ENCODE results near the gene PDZRN4. TPM values are rescaled to one million over a fixed set of nuclear protein-coding genes. Genes with fewer than 3 reads are reported as not detected.

Gene PDZRN4
- total RNA-seq, 4 donors from 2014 or later: 0.42 to 4.4 (median 2.4) TPM

DNA sequence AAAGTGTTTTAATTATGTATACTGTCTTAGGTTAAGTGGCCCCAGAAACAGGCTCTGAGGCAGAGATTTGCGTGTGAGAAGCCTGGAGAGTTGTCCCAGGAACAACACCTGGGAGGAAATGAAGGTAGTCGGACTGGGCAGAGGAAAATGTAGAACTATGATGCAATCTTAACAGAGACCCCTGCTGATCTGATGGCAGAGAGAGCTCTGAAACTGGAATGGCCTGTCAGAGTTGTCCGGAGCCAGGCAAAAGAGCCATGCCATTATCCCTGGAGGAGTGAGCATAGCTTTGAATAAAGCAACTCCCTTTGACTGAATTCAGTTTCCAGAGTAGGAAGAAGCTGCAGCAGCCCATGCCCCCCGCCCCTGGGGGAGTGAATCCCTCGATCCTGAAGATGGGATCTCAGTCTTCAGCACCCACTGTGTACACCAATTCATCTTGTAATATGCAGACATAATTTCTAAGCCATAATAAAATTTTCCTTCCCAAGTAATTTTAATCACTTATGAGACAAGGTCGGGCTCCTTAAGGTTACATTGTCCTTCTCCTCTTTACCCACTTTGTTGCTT is 264.8 kb downstream of the PDZRN4 start:
- Histone ChIP-seq H3K36me3 (no peaks in the 10 kb centered on the region), H3K4me3 (no peak overlapping the region), H3K27ac (no peak overlapping the region), H3K27me3 (no peaks in the 10 kb centered on the region), H3K9me3 (no peaks in the 10 kb centered on the region), H3K4me1 (no peaks in the 10 kb centered on the region)
- DNase-seq (ENCODE audit: low spot score in 2 of 2): no peak
- WGBS: 70% methylated on average over 6 of the region's 6 CpGs
- TF ChIP-seq, protein P1, sequence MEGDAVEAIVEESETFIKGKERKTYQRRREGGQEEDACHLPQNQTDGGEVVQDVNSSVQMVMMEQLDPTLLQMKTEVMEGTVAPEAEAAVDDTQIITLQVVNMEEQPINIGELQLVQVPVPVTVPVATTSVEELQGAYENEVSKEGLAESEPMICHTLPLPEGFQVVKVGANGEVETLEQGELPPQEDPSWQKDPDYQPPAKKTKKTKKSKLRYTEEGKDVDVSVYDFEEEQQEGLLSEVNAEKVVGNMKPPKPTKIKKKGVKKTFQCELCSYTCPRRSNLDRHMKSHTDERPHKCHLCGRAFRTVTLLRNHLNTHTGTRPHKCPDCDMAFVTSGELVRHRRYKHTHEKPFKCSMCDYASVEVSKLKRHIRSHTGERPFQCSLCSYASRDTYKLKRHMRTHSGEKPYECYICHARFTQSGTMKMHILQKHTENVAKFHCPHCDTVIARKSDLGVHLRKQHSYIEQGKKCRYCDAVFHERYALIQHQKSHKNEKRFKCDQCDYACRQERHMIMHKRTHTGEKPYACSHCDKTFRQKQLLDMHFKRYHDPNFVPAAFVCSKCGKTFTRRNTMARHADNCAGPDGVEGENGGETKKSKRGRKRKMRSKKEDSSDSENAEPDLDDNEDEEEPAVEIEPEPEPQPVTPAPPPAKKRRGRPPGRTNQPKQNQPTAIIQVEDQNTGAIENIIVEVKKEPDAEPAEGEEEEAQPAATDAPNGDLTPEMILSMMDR (IDR thresholded peaks at IDR 0.05): no peak

DNA sequence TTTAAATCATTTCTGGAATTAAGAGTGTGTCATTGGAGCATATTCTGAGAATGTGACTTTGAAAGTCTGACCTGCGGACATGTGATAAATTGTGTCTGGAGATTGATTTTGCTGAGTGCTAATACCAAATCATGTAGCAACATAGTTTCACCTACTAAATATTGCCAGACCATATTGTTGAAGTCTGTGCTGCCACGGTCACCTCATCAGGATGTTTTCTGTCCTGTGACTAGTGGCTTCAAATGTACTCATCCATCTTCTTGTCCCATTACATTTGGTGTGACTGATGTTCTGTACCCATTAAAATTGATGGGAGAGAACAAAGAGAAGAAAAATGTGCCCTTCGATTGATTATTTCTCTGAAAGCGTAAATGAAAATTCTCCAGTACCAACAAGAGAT is 265.3 kb downstream of the PDZRN4 start:
- H3K36me3 ChIP-seq: no peaks in the 10 kb centered on the region
- TF ChIP-seq, protein P1 (IDR thresholded peaks at IDR 0.05): no peak
- no peak for TF ChIP-seq POLR2A (IDR thresholded peaks at IDR 0.05)
- TF ChIP-seq EP300 (IDR thresholded peaks at IDR 0.05): no peak
- TF ChIP-seq POLR2AphosphoS5 (IDR thresholded peaks at IDR 0.05): no peak
- no peaks in the 10 kb centered on the region for H3K27me3 ChIP-seq
- no peaks in the 10 kb centered on the region for H3K4me1 ChIP-seq
- no peak overlapping the region for H3K4me3 ChIP-seq
- no peaks in the 10 kb centered on the region for H3K9me3 ChIP-seq
- WGBS: 83% methylated on average over 4 of the region's 4 CpGs
- H3K27ac ChIP-seq: no peak overlapping the region
- no peak for DNase-seq (ENCODE audit: low spot score in 2 of 2)

DNA sequence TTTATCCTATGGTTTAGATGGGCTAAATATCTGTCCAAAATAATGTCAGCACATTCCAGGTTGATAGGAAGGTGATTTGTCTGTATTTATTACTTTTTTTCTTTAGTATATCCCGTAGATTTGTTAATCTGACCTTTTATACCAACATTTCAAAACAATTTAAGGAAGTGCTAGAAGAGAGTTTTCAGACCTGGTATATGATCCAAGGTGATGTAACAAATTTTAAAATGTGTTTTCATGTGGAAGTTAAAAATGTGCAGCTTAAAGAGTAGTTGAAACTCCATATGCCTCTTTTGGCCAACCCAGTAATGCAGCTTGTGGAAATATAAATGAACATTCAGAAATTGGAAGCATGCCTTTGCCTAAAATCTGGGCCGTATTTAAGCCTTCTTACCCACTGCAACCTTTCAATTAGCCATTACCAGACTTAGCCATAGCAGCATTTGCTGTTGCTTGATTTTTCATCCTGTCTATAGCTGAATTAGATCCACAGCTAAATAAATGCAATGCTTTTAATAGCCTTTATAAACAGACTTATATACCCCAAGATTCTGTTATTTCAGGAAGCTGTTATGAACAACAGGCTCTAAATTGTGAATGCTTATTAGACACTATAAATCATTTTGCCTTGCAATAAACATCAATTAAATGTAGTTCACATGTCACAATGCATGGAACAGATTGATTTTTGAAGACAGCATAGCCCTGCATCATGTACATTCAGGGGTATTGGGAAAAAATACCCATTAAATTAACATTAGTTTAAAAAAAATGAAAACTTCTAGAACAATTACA is 271.2 kb downstream of the PDZRN4 start:
- DNase-seq (ENCODE audit: low spot score in 2 of 2): no peak
- 66% methylated on average over 2 of the region's 2 CpGs for WGBS

GRCh38 chr12:41459906-41460214 is 271.7 kb downstream of the PDZRN4 start:
- 54% methylated on average over 1 of the region's 1 CpG for WGBS
- H3K27me3 ChIP-seq: no peaks in the 10 kb centered on the region

More for the DNA sequence above, 271.2 kb downstream of the PDZRN4 start:
- H3K27me3 ChIP-seq: no peaks in the 10 kb centered on the region
- H3K36me3 ChIP-seq: no peaks in the 10 kb centered on the region
- H3K4me1 ChIP-seq: no peaks in the 10 kb centered on the region
- TF ChIP-seq EP300 (IDR thresholded peaks at IDR 0.05): no peak
- TF ChIP-seq POLR2A (IDR thresholded peaks at IDR 0.05): no peak
- TF ChIP-seq, protein P1 (IDR thresholded peaks at IDR 0.05): no peak
- no peak for TF ChIP-seq POLR2AphosphoS5 (IDR thresholded peaks at IDR 0.05)
- no peak overlapping the region for H3K27ac ChIP-seq
- H3K4me3 ChIP-seq: no peak overlapping the region
- no peaks in the 10 kb centered on the region for H3K9me3 ChIP-seq

GRCh38 chr12:41460906-41461305 is 272.8 kb downstream of the PDZRN4 start:
- Histone ChIP-seq H3K36me3 (no peaks in the 10 kb centered on the region), H3K27ac (no peak overlapping the region), H3K4me3 (no peak overlapping the region), H3K27me3 (no peaks in the 10 kb centered on the region), H3K9me3 (no peaks in the 10 kb centered on the region), H3K4me1 (no peaks in the 10 kb centered on the region)
- no peak for DNase-seq (ENCODE audit: low spot score in 2 of 2)
- TF ChIP-seq POLR2A (IDR thresholded peaks at IDR 0.05) (no peak), EP300 (IDR thresholded peaks at IDR 0.05) (no peak), POLR2AphosphoS5 (IDR thresholded peaks at IDR 0.05) (no peak)
- TF ChIP-seq, protein P1 (IDR thresholded peaks at IDR 0.05): no peak
- 77% methylated on average over 3 of the region's 3 CpGs for WGBS

More at GRCh38 chr12:41459906-41460214, 271.7 kb downstream of the PDZRN4 start:
- no peak for DNase-seq (ENCODE audit: low spot score in 2 of 2)
- H3K9me3 ChIP-seq: no peaks in the 10 kb centered on the region
- TF ChIP-seq EP300 (IDR thresholded peaks at IDR 0.05) (no peak), POLR2A (IDR thresholded peaks at IDR 0.05) (no peak), POLR2AphosphoS5 (IDR thresholded peaks at IDR 0.05) (no peak)
- TF ChIP-seq, protein P1 (IDR thresholded peaks at IDR 0.05): no peak
- H3K4me1 ChIP-seq: no peaks in the 10 kb centered on the region
- H3K27ac ChIP-seq: no peak overlapping the region
- no peaks in the 10 kb centered on the region for H3K36me3 ChIP-seq
- H3K4me3 ChIP-seq: no peak overlapping the region

Measured in suprapubic skin (tissue), 4 donors.